Body of pancreas (tissue), 4 donors: ENCODE measurements around the gene ADGRV1. TPM values are rescaled to one million over a fixed set of nuclear protein-coding genes. Genes with fewer than 3 reads are reported as not detected.
A peak's percentile ranks its signal among the peaks of the same experiment; 100 is the strongest.

Experiments used
- ATAC-seq: fragments of 150-250 bp; one replicate; pipeline ENCODE4 v1.9.1; 2016
- DNase-seq, 4 donors: peaks; one replicate each; pipeline ENCODE4 v3.0.0-alpha.2; 2019
- H3K27ac ChIP-seq, 4 donors: fragments of 200-600 bp; sonication (generic); 1 replicate in 3 of 4; 2 replicates in 1 of 4; pipeline versions ENCODE4 v1.5.1 to v1.6.1; 2016 to 2019; ENCODE audit warnings: mild to moderate bottlenecking in 1 of 4, mixed read lengths in 1 of 4, moderate library complexity in 1 of 4
- H3K27me3 ChIP-seq, 2 donors: fragments of 200-600 bp; sonication (generic); one replicate each; pipeline ENCODE4 v1.6.0; 2016; ENCODE audit warnings: mild to moderate bottlenecking in 1 of 2
- H3K36me3 ChIP-seq, 2 donors: fragments of 200-600 bp; sonication (generic); replicated peaks in 1 of 2; 2 replicates each; pipeline ENCODE4 v1.5.1; 2016; ENCODE audit warnings: low read depth in 2 of 2; ENCODE audit not compliant: insufficient read depth in 1 of 2
- H3K4me1 ChIP-seq: fragments of 200-600 bp; sonication (generic); one replicate; pipeline ENCODE4 v1.6.0; 2016
- H3K4me3 ChIP-seq, 2 donors: fragments of 200-600 bp; sonication (generic); 1 replicate in 1 of 2; 2 replicates in 1 of 2; pipeline ENCODE4 v1.5.1; 2016 to 2019
- H3K9me3 ChIP-seq, 3 donors: fragments of 200-600 bp; sonication (generic); 1 replicate in 2 of 3; 2 replicates in 1 of 3; pipeline ENCODE4 v1.5.1; 2016
- CTCF ChIP-seq, 7 experiments: fragments of 450-650 bp in 4 of 7; fragments of 200-600 bp in 3 of 7; sonication (generic) in 3 of 7; IDR thresholded peaks; one replicate each; pipeline ENCODE4 v1.5.1; 2016 to 2019; ENCODE audit warnings: antibody characterized with exemption in 7 of 7
- POLR2A ChIP-seq, 3 donors: fragments of 450-650 bp; IDR thresholded peaks; one replicate each; pipeline ENCODE4 v1.6.1; 2016; ENCODE audit warnings: antibody characterized with exemption in 3 of 3, mild to moderate bottlenecking in 2 of 3
- WGBS, 2 donors: methylation state at CpG; one replicate each; pipeline ENCODE4 v1.1.5; 2017; 5-methylcytosine and 5-hydroxymethylcytosine counted together
- intact Hi-C: fragments of 100-400 bp; cut with DNase I; formaldehyde crosslinking; loops from one replicate; pipeline ENCODE4 v1.15.1; 2023
- total RNA-seq, 2 donors: library from RNA; depleted of rRNA; stranded (reverse); fragments of >200 nt; gene quantifications; one replicate each; pipeline ENCODE4 v1.1.0, GENCODE V29; 2016

ADGRV1 gene
- total RNA-seq, 2 donors from 2014 or later: 19.2 to 21.4 TPM

- WGBS, 2 donors: 89 to 94% methylated on average over 6 of the region's 6 CpGs
- ATAC-seq (no peak), DNase-seq (no peak)
- H3K27ac ChIP-seq: no peak overlapping the region
- intact Hi-C loops: no loop called here
- TF ChIP-seq POLR2A (IDR thresholded peaks at IDR 0.05): no peak
- TF ChIP-seq CTCF (IDR thresholded peaks at IDR 0.05): no peak
- no peak overlapping the region for H3K4me3 ChIP-seq
- no peaks in the 10 kb centered on the region for H3K27me3 ChIP-seq
- no peaks in the 10 kb centered on the region for H3K9me3 ChIP-seq
- H3K4me1 ChIP-seq: no peaks in the 10 kb centered on the region
- no peaks in the 10 kb centered on the region for H3K36me3 ChIP-seq
Measured at GRCh38 chr5:90909940-90910339, 351.3 kb downstream of the ADGRV1 start.

GRCh38 chr5:90911169-90911568 lies 352.6 kb downstream of the ADGRV1 start:
- TF ChIP-seq CTCF (IDR thresholded peaks at IDR 0.05) (no peak), POLR2A (IDR thresholded peaks at IDR 0.05) (no peak)
- Histone ChIP-seq H3K27ac (no peak overlapping the region), H3K9me3 (no peaks in the 10 kb centered on the region), H3K4me1 (peaks cover 10% of the 10 kb centered on the region), H3K36me3 (no peaks in the 10 kb centered on the region), H3K27me3 (no peaks in the 10 kb centered on the region), H3K4me3 (no peak overlapping the region)
- 68 to 72% methylated on average over 1 of the region's 1 CpG for WGBS, 2 donors
- intact Hi-C loops: no loop called here
- no peak for ATAC-seq
- DNase-seq: no peak

- 94 to 96% methylated on average over 4 of the region's 4 CpGs for WGBS, 2 donors
- Histone ChIP-seq H3K27ac (no peak overlapping the region), H3K36me3 (no peaks in the 10 kb centered on the region), H3K9me3 (no peaks in the 10 kb centered on the region), H3K27me3 (no peaks in the 10 kb centered on the region), H3K4me3 (no peak overlapping the region), H3K4me1 (peaks cover 15% of the 10 kb centered on the region)
- no peak for DNase-seq
- intact Hi-C loops: no loop called here
- no peak for TF ChIP-seq POLR2A (IDR thresholded peaks at IDR 0.05)
- ATAC-seq: no peak
Measured at GRCh38 chr5:90912476-90912875, 353.9 kb downstream of the ADGRV1 start.

- 9 to 19% methylated on average over 4 of the region's 4 CpGs for WGBS, 2 donors
- Histone ChIP-seq H3K27ac (peak overlapping the region in 1 of 4 donors; percentile 20), H3K4me1 (peaks cover 20% of the 10 kb centered on the region), H3K9me3 (no peaks in the 10 kb centered on the region), H3K4me3 (no peak overlapping the region), H3K36me3 (no peaks in the 10 kb centered on the region), H3K27me3 (no peaks in the 10 kb centered on the region)
- DNase-seq (no peak), ATAC-seq (no peak)
- intact Hi-C loops: no loop called here
- TF ChIP-seq POLR2A (IDR thresholded peaks at IDR 0.05) (no peak), CTCF (IDR thresholded peaks at IDR 0.05) (no peak)
Measured at GRCh38 chr5:90915393-90915792, 356.8 kb downstream of the ADGRV1 start.

- DNase-seq (no peak), ATAC-seq (peak; percentile 40)
- no peaks in the 10 kb centered on the region for H3K9me3 ChIP-seq
- H3K36me3 ChIP-seq: no peaks in the 10 kb centered on the region
- no peak overlapping the region for H3K27ac ChIP-seq
- 30 to 56% methylated on average over 3 of the region's 3 CpGs for WGBS, 2 donors
- H3K4me1 ChIP-seq: peaks cover 20% of the 10 kb centered on the region
- intact Hi-C loops: no loop called here
- no peak for TF ChIP-seq CTCF (IDR thresholded peaks at IDR 0.05)
- no peak for TF ChIP-seq POLR2A (IDR thresholded peaks at IDR 0.05)
- no peak overlapping the region for H3K4me3 ChIP-seq
- no peaks in the 10 kb centered on the region for H3K27me3 ChIP-seq
Measured at GRCh38 chr5:90916947-90917800, 358.6 kb downstream of the ADGRV1 start.
